K562 (cell line): Measurements from ENCODE around the gene NPM1.
"Not testable (repeated sequence)": the region's sequence is repeated elsewhere in the genome, so short reads cannot be mapped to it uniquely, and the experiment has no call there.

Source experiments
- NFE2L1 ChIP-seq: fragments of 450-650 bp; IDR thresholded peaks from 2 replicates; pipeline ENCODE4 v1.6.1; 2016; ENCODE audit warnings: missing genetic modification characterization, low read depth, mild to moderate bottlenecking, missing compliant biosample characterization, moderate library complexity, borderline replicate concordance
- SUPT5H ChIP-seq: fragments of 450-650 bp; IDR thresholded peaks from 2 replicates; pipeline ENCODE4 v1.6.1; 2016
- TF ChIP-seq, protein P1 (sequence below), 2 experiments: IDR thresholded peaks; 2 replicates each; pipeline ENCODE4 v1.6.1; 2011; ENCODE audit warnings: borderline replicate concordance in 1 of 2, control low read depth in 1 of 2, low read depth in 1 of 2, low read length in 1 of 2, mild to moderate bottlenecking in 1 of 2, mixed read lengths in 1 of 2, moderate library complexity in 1 of 2; ENCODE audit not compliant: insufficient read depth in 1 of 2, insufficient read length in 1 of 2, poor library complexity in 1 of 2, severe bottlenecking in 1 of 2; ENCODE audit errors: extremely low read depth in 1 of 2

DNA sequence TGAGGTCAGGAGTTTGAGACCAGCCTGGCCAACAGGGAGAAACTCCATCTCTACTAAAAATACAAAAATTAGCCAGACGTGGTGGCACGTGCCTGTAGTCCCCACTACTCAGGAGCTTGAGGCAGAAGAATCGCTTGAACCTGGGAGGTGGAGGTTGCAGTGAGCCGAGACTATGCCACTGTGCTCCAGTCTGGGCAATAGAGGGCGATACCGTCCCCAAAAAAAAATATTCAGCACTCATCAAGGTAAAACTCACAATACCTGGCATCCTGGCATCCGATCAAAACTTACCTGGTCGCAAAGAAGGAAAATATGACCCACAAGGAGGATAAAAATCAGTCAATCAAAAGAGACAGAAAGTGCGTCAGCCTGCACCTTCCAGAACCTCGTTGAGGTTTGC is 16.8 kb upstream of the NPM1 start:
- TF ChIP-seq SUPT5H, NFE2L1: not testable (repeated sequence)
- TF ChIP-seq, protein P1, sequence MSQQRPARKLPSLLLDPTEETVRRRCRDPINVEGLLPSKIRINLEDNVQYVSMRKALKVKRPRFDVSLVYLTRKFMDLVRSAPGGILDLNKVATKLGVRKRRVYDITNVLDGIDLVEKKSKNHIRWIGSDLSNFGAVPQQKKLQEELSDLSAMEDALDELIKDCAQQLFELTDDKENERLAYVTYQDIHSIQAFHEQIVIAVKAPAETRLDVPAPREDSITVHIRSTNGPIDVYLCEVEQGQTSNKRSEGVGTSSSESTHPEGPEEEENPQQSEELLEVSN (IDR thresholded peaks at IDR 0.05; ENCODE audit: borderline replicate concordance in 1 of 2, extremely low read depth in 1 of 2, insufficient read depth in 1 of 2, insufficient read length in 1 of 2, low read depth in 1 of 2, low read length in 1 of 2, poor library complexity in 1 of 2, severe bottlenecking in 1 of 2): not testable (repeated sequence)
